GM18858 (cell line): ENCODE results near the gene TRMU.
"Not testable (repeated sequence)": the region's sequence is repeated elsewhere in the genome, so short reads cannot be mapped to it uniquely, and the experiment has no call there.

Source experiments
- ATAC-seq: cut with Tn5 transposase; IDR thresholded peaks from one replicate; pipeline ENCODE4 v1.9.1; 2021; ENCODE audit not compliant: unreplicated experiment

The TRMU gene

GRCh38 chr22:46300491-46300890 lies 35.0 kb upstream of the TRMU start:
- ATAC-seq = no peak

GRCh38 chr22:46303347-46303965 lies 32.1 kb upstream of the TRMU start:
- no peak for ATAC-seq

DNA sequence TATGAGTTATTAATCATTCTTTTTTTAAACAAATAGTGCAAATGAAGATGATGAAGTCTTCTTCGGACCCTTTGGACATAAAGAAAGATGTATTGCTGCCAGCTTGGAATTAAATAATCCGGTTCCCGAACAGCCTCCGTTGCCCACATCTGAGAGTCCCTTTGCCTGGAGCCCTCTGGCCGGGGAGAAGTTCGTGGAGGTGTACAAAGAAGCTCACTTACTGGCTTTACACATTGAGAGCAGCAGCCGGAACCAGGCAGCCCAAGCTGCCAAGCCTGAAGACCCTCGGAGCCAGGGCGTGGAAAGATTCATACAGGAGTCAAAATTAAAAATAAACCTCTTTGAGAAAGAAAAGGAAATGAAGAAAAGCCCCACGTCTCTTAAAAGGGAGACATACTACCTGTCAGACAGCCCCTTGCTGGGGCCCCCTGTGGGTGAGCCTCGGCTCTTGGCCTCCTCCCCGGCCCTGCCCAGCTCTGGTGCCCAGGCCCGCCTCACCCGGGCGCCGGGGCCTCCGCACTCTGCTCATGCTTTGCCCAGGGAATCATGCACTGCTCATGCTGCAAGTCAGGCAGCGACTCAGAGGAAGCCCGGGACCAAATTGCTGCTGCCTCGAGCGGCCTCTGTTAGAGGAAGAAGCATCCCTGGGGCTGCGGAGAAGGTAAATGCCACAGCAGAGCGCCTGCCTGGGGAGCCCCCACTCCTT lies 27.1 kb upstream of the TRMU start:
- ATAC-seq = no peak

DNA sequence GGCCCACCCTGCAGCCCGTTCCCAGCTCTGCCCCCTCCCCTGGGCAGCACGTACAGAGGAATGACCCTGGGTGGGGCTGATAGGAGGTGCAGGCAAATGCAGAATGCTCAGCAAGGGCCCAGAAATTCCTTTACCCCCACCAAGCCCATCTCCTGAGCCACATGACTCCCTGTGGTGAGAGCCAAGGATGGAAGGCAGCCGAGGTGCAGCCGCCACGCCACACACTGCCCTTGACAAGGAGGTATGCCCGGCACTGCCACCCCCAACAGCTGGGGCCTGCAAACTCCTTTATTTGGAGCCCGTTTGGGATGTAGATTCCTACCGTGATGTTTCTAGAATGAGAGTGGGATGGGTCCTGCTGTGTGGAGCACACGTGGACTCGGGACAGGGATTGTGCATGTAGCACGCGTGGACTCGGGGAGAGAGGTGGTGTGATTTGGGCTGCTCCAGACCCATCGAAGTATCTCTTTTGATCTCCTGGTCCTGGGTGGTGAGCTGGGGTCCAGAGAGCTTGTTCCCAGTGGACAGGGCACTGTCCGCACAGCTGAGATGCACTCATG lies 25.9 kb upstream of the TRMU start:
- ATAC-seq = no peak

DNA sequence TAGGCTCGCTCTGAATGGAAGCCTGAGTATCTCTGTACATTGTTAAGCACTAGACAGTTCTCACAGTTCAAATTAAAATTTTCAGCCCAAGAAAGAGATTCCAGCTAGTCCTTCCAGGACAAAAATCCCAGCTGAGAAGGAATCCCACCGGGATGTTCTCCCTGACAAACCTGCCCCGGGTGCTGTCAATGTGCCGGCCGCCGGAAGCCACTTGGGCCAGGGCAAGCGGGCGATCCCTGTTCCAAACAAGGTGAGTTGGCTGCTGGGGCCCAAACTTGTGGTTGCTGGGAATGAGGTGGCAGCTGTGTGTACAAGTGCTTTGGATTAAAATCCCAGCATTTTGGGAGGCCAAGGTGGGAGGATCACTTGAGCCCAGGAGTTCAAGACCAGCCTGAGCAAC lies 23.5 kb upstream of the TRMU start:
- ATAC-seq = no peak

- not testable (repeated sequence) for ATAC-seq
Observed at GRCh38 chr22:46312848-46313247, 22.7 kb upstream of the TRMU start.

DNA sequence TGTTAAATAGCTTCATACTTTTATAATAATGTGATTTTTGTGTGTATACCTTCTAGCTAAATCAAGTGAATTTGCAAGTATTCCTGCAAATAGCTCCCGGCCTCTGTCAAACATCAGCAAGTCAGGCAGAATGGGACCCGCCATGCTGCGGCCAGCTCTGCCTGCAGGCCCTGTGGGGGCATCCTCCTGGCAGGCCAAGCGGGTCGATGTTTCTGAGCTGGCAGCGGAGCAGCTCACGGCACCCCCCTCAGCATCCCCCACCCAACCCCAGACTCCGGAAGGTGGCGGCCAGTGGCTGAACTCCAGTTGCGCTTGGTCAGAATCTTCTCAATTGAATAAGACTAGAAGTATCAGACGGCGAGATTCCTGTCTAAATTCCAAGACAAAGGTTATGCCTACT lies 19.5 kb upstream of the TRMU start:
- ATAC-seq = no peak

GRCh38 chr22:46317646-46318045 lies 17.9 kb upstream of the TRMU start:
- ATAC-seq = no peak

GRCh38 chr22:46318576-46318975 lies 16.9 kb upstream of the TRMU start:
- ATAC-seq = no peak

DNA sequence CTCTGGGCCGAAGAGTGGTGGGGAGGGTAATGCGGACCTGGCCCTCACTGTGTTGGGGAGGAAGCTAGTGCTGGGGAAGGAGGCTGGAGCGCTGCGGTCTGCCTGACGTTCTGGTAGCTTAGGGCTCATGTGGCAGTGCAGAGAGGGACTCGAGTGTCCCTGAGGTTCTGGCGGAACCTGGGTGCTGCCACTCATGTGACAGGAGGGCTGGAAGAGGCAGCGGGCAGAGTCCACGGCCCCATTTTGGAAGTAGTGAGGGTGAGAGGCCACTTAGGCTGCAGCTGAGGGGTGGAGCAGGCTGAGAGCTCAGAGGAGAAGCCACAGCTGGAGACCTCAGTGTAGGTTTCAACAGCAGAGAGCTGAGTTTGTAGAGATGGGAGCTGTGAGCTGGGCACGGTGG lies 16.2 kb upstream of the TRMU start:
- no peak for ATAC-seq

DNA sequence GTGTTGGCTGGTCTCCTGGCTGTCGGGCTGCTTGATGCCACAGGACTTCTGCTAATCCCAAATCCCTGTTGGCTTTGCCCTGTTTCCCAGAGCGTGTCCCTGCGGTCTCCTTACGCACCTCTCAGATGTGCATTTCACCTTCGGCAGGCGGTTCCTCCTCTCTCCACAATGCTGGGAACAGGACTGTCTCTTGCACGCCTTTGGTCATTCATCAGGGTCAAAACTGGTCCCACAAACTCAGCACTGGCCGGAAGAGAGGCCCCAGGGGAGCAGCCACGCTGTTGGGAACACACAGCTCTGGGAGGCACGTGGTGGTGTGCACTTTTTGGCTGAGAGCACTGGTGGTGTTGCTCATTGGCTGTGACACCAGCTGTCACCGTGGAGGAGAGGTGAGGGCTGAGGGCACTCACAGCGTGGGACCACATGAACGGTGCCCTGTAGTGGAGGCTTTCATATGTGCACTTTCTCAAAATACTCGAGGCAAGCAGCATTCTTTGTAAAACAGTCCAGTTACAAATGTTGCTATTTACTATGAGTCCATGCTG lies 15.3 kb upstream of the TRMU start:
- ATAC-seq = no peak

DNA sequence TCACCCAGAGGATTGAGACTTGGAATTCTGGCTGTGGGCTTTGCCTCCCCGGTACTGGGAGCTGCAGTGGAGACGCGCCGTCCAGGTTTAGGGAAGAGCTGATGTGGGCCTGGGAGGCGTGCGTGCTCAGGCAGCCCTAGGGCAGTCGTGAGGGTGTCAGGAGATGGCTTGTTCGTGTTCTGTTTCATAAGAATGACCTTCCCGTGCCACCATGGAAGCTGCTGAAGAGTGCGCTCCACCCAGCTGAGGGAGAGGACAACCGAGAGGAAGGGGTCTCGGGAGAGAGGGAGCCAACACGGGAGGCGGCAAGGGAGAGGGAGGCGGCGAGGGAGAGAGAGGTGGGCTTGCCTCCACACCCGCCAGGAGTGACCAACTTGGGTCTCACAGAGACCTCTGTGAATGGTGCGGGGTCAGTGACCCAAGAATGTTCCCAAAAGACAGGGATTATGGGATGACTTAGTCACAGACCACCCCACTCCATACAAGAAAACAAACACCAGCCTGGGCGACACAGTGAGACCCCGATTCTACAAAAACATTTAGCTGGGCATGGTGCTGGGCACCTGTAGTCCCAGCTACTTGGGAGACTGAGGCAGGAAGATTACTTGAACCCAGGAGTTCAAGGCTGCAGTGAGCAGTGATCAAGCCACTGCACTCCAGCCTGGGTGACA lies 14.7 kb upstream of the TRMU start:
- ATAC-seq = no peak

- ATAC-seq = no peak
Observed at GRCh38 chr22:46322711-46323110, 12.8 kb upstream of the TRMU start.

- ATAC-seq = no peak
Observed at GRCh38 chr22:46323162-46323561, 12.4 kb upstream of the TRMU start.

DNA sequence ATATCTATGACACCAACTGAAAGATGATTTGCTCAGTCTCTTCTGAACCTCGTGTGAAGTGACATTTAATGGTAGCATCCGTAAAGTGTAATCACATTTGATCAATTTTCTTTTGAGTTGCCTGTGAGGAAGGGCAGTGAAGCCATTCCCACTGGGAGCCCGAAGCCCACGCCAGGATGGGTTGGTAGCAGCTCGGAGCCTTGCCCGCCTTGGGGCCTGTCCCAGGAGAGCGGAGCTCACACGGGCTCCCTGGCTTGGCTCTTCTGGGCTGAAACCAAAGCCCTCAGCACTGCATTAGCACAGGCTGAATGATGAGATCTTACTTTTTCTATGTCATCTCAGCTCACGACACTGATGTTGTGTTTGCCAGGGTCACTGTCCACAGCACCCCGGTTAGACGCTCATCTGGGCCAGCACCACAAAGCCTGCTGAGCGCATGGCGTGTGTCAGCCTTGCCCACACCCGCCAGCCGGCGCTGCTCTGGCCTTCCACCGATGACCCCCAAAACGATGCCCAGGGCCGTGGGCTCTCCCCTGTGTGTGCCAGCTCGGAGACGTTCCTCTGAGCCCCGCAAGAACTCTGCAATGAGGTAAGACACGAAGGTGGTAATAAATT lies 9.3 kb upstream of the TRMU start:
- ATAC-seq = no peak

DNA sequence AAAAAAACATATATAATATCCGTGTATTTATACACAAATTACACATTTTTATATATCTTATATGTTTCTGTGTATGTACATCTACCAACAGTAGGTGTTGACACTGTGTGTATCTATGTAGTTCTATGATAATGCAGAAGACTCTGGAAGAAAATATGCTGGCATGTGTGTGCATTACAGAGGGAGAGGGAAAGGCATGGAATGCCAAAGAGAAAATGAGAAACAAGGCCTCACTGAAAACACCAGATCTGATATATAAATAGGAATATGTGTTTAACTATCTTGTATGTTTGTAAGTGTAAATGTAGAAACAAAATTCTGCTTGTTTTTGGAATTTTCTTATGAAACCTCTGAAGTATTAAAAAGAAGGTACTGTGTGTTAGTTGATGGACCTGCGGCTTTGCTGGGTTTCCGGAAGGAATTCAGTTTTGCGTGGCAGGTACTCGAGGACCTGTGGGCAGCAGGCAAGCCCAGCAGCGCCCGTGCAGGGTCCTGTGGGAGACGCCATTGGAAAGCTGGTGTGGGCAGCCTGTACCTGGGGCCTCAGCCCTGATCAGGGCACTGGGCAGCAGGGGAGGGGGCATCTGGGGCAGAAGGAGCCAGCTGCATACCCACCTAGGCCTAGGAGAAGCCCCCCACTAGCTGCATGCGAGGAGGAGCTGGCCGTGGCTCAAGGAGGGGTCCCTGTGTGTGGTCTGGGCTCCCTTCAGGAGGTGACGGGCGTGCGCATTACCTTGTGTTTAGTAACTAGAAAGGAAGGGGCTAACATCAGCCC lies 7.6 kb upstream of the TRMU start:
- ATAC-seq = no peak

GRCh38 chr22:46328797-46329196 lies 6.7 kb upstream of the TRMU start:
- no peak for ATAC-seq

DNA sequence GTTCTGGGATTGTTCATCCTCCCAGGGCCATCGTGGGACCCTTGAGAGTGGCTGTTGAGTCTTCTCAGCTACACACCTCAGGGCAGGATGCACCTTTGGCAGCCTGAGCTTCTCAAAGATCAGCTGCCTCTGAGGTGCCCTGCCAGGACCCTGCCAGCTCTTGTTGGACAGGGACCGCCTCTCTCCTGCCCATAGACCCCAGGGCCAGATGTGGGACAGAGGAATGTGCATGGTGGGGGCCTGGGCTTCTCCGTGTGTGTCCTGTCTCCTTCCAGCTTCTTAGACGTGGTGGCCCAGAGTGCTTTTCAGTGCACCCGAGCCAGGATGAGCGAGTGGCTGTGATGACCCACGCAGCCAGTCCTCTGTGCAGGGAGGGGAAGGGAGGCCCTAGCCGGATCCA lies 5.9 kb upstream of the TRMU start:
- no peak for ATAC-seq

DNA sequence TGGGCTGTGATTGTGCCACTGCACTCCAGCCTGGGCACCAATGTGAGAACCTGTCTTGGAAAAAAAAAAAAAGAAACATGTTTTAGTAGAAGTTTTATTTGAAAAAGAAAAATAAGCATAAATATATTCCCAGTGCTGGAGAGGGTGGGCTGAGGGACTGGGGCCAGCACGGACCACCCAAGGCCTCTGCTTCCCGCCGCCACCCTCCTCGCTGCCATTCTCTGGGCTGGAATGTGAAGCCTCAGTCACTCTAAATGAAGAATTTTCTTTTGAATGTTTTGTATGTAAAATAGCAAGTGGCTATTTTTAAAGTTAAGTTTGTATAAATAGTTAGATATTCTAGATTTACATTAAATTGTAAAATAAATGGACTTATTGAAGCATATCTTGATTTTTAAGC lies 5.1 kb upstream of the TRMU start:
- no peak for ATAC-seq

DNA sequence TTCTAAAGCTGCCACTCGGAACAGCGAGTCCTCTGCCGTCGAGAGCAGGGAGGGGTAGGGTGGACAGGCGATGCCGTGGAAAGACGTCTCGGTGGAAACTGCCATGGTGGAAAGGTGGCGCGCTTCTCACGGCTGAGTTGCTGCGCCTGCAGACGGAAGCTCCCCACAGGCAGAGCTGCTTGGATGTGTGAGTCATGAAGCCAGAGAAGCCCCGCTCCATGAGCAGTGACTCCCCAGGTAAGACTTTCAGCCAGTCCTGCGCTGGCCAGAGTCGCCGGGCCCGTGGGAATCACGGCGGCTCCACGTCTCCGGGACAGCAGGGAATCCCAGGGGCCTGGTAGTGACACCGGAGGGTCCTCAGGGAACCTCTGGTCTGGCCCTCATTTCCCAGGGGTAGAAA lies 4.0 kb upstream of the TRMU start:
- no peak for ATAC-seq
